LNCAP (cell line): ENCODE results near the gene SATB1.
A peak's percentile ranks its signal among the peaks of the same experiment; 100 is the strongest.

ENCODE experiments used
- TF ChIP-seq, protein P1 (sequence below): fragments of 450-650 bp; IDR thresholded peaks from 2 replicates; pipeline ENCODE4 v1.5.1; 2017; ENCODE audit warnings: mild to moderate bottlenecking

SATB1 gene

DNA sequence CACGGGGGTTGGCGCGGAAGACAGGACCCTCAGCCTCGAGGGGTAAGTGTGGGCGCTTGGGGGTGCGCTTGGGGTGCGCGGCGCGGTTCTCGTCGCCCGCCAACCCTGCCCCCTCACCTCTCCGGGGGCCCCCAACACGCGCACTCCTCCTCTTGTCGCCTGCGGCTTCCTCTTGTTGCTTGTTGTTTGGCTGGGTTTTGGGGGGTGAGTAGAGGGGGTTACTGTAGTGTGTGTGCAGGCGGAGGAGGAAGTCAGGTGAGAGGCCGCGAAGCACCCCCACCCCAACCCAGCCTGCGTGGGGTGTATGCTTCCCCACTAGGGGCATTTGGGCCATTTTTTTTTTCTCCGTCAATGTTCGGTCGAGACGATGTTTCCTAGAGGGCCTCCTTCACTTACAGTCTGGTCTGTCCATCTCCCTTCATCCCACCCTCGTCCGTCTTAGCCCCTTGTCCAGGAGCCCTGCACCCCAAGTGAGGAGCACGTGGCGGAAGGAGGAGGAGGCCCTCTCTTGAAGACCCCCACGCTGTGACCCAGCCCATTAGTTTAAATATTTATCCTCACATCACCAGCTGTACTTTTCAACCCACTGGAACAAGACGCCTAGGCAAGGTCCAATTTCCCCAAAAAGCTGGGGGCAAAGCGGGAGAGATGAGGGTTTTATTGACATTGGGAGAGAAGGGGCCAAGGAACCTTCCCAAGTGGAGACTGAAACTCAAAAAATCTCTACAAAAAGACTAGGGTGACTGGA lies 20.4 kb upstream of the SATB1 start:
- TF ChIP-seq, protein P1, sequence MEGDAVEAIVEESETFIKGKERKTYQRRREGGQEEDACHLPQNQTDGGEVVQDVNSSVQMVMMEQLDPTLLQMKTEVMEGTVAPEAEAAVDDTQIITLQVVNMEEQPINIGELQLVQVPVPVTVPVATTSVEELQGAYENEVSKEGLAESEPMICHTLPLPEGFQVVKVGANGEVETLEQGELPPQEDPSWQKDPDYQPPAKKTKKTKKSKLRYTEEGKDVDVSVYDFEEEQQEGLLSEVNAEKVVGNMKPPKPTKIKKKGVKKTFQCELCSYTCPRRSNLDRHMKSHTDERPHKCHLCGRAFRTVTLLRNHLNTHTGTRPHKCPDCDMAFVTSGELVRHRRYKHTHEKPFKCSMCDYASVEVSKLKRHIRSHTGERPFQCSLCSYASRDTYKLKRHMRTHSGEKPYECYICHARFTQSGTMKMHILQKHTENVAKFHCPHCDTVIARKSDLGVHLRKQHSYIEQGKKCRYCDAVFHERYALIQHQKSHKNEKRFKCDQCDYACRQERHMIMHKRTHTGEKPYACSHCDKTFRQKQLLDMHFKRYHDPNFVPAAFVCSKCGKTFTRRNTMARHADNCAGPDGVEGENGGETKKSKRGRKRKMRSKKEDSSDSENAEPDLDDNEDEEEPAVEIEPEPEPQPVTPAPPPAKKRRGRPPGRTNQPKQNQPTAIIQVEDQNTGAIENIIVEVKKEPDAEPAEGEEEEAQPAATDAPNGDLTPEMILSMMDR: no peak; the same call in 1 of the 2 replicates

DNA sequence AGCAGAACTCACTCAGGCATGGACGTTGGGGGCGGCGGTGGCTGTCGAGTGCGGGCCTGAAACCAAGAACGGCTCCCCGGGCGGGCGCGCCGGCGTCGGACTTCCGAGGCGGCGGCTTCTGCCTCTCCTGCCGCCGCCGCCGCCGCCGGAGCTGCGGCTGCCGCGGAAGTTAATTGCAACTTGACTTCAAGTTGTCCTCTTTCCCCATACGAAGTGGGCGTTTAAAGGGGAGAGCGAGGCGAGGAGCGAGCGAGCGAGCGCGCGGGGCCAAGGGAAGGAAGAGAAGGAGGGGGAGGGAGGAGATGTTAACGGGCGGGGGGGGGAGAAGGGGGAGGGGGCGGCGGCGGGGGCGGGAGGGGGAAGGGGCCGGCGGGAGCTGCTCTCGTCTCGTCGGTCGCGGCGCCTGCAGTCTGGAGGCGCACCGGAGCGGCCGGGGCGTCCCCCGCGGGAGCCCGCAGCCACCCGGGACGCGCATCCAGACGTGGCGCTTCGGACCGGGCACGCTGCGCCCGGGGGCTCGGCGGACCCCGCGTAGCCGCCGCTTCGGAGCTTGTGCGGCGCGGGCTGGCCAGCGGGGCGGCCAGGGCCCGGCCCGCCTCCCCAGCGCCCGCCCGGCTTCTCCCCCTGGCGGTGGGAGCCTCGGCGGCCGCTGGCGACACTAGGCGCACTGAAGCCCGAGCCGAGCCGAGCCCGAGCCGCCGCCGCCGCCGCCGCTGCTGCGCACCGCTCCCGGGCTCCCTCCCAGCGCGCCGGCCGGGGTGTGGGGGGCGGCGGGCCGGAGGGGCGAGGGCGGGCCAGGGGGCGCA lies 19.7 kb upstream of the SATB1 start:
- TF ChIP-seq, protein P1: peak; percentile 38

DNA sequence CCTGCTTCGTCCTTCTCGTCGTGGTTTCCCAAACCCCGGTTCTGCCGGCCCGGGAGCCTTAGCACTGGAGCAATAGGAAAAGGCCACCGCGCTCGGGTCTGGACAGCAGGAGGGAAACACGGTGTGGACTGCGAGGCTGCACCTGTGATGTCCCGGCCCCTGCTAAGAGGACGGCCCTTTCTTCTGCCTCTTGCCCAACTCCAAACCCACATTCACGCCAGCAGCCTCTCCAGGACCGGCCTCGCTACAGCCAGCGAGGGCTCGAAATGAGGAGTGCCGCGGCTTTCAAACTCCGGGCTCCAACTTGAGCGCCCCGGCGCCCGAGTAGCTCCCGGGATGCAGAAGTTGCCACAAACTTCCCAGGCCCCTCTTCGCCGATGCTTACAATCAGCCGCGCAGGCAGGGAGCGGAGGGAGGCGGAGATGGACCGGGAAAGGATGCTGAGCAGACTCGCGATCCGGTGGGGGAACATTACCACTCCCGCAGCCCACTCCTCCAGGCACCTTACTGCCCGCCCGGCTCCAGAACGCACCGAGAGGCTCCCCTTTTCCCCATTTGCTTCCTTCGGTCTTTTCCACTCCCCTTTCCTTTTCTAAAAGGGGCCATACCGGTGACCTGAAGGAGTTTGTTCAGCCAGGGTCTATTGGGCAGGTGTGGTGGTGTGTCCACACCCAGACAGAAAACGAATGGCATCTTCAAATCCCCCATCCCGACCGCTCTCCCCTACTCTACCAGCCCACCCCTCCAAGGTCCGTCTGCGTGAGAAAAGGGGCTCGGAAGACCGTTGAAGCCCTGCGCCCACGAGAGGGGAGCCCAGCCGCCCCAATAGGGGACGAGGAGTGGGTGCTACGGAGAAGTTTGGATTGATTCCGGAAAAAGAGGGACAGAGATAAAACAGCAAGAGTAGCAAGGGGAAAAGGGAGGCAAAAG lies 18.8 kb upstream of the SATB1 start:
- TF ChIP-seq, protein P1: no peak

DNA sequence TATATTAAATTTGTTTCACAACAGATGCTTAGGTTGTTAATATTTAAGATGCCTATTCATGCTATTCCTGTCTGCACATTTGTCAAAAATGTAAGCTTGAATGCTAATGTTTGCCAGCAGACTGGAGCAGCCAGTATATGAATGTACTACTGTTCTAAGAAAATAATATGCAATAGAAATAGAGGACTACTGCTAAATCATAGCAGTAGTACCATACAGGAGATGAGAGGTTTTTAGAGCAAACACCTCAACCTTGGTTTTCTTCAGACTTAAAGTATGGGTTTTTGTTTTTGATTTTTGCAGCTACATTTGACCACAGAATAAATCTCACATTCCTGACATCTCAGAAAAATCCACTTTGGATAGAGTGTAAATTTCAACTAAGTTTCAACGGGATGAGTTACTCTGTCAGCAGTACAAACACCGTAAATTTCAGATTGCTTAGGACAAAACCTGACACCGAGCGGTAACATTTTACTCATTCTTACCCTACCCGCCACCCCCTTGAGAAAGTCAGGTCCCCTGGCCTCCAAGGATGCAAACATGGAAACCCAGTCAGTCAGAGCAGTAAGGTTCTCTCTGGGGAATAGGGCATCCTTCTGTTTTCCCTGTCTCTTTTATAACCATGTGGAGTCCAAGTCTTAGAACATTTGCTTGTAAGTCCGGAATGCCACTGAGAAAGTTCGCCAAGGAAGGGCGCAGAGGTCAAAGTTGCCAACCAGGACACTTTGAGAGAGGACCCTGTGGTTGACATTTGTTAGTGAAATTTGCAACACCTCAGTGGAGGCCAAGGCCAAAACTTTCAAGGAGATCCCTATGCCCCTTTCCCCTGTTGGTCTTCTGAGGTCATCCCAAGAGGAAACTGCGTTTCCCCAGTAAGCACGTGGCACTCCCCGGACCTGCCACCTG lies 17.9 kb upstream of the SATB1 start:
- TF ChIP-seq, protein P1: no peak

DNA sequence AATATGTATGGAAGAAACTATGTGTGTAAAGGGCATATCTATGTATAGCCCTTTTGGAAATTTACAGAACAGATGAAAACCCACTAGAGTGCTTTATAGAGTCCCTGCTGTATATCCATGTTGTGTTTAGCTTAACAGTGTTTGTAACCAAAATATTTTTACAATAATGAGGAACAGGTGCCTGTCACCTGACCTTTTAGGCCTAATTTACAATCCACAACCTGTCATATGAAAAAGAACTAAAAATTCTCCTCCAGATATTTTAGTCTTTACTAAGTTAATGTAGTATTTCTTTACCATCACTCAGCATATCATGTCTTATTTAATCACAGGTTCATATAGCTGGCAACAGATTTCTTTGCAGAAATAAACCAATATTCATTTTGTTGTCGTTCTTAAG lies 16.4 kb upstream of the SATB1 start:
- TF ChIP-seq, protein P1: no peak

DNA sequence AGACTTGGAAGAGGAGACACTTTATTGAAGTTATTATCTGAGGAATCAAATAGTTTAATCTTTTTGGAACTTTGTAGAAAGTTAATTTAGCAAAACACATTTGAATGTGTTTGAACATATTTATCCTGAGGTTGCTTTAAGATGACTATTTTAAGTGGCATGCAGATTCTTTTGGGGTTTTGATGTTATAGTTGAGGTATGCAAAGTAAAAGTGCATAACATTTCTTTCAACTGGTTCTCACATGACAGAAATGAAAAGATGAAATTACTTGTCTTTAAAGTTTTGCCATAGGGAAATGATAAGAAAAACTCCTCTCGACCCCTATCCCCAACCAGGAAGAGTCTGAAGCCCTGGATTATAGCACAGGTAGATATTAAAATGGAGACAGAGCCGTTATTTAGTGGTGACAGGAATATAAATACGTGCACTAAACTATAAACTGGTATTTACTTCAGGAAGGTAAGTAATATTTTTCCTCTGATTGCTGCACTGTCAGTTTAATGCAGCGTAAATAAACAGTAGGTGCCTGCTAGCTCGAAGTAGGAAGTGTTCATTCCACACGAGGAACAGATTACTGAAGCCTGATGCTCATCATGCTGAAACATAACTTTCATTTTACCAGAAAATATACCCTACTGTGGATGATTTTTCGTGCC lies 15.1 kb upstream of the SATB1 start:
- TF ChIP-seq, protein P1: no peak
